Right ventricle myocardium inferior (tissue), 1 donor: ENCODE results near the gene AXDND1. TPM values are rescaled to one million over a fixed set of nuclear protein-coding genes. Genes with fewer than 3 reads are reported as not detected.

Experiments used
- ATAC-seq: fragments of 200-7000 bp; cut with Tn5 transposase; one replicate; pipeline ENCODE4 v1.9.1; 2020; ENCODE audit warnings: mild to moderate bottlenecking, moderate library complexity
- DNase-seq: peaks from one replicate; pipeline ENCODE4 v3.0.0; 2021; ENCODE audit errors: missing footprints
- intact Hi-C: fragments of 100-400 bp; cut with DNase I; formaldehyde crosslinking; loops from one replicate; pipeline ENCODE4 v1.11.0; 2022
- total RNA-seq: library from RNA; stranded (reverse); fragmentation: NEBNext Ultra II Directional; extraction: Animal tissue kit (Norgen Biotek cat#: 25700); gene quantifications from one replicate; pipeline ENCODE4 v1.2.1, GENCODE V29; 2021
- donor health status: DM: no; HTN: yes; CAD: no; lungs with severe emphysema.

The AXDND1 gene
- total RNA-seq, 1 donor from 2014 or later = not detected

DNA sequence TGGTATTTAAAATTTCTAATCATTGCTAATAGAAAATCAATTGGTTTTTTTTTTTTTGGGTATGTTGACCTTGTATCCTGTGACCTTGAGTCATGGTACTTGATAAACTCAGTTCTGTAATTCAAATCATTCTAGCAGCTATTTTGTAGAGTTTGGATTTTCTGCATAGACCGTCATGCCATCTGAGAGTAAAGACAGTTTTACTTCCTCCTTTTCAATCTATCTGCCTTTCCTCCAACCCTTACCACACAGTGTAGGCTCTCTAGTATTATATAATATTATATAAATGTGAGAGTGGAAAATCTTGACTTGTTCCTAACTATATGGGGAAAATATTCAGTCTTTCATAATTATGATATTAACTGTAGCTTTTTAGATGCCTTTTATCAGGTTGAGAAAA lies 232.9 kb downstream of the AXDND1 start:
- no peak for ATAC-seq
- intact Hi-C loops = no loop called here

DNA sequence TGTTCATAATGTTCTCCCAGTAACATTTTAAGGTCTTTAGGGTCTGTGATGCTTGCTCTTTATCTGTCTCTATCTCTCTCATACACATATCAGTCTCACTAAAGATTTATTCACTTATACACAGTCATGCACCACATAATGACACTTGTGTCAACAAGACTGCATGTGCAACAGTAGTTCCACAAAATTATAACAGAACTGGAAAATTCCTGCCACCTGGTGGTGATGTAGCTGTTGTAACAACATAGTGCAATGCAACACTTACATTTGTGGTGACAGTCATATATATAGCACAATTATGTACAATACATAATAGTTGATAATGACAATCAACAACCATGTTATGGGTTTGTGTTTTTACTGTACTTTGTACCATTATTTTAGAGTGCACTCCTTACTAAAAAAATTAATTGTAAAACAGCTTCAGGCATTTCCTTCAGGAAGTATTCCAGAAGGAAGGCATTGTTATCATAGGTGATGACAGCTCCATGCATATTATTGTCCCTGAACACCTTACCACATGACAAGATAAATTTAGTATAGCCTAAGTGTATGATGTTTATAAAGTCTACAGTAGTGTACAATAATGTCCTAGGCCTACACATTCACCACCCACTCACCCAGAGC lies 234.0 kb downstream of the AXDND1 start:
- no peak for DNase-seq
- intact Hi-C loops = no loop called here
- ATAC-seq = no peak

More for the DNA sequence above, 232.9 kb downstream of the AXDND1 start:
- no peak for DNase-seq

DNA sequence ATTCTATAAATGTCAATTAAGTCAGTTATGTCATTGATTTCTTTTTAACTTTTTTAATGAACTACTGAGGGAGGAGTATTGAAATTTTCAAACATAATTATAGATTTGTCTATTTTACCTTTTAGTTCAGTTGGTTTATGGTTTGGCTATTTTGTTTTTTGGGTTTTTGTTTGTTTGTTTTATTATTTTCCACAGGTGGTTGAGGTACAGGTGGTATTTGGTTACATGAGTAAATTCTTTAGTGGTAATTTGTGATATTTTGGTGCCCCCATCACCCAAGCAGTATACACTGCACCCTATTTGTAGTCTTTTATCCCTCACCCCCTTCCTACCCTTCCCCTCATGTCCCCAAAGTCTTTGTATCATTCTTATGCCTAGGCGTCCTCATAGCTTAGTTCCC lies 235.3 kb downstream of the AXDND1 start:
- intact Hi-C loops = no loop called here
- ATAC-seq (no peak), DNase-seq (no peak)

Other genes starting within 250 kb of the AXDND1 start
- gene ABL2, start 136.3 kb upstream of the AXDND1 start, total RNA-seq = 8.5 TPM
- 10.4 TPM for gene SOAT1, start 72.2 kb upstream of the AXDND1 start, total RNA-seq
- gene NPHS2, start 210.0 kb downstream of the AXDND1 start, total RNA-seq = not detected
- gene TDRD5, start 225.9 kb downstream of the AXDND1 start, total RNA-seq = not detected